ENCODE data around the gene BMPR1A. TPM values are rescaled to one million over a fixed set of nuclear protein-coding genes. Genes with fewer than 3 reads are reported as not detected.

BMPR1A gene
- total RNA-seq, 2 donors from 2014 or later: 9.9 to 12.2 TPM

- H3K4me3 ChIP-seq: no peak overlapping the region
- TF ChIP-seq POLR2A (IDR thresholded peaks at IDR 0.05) (no peak), CTCF (IDR thresholded peaks at IDR 0.05) (no peak)
- no peaks in the 10 kb centered on the region for H3K4me1 ChIP-seq
- H3K27me3 ChIP-seq: no peaks in the 10 kb centered on the region
- intact Hi-C loops (cut with DNase I): no loop called here
- H3K36me3 ChIP-seq (replicated peaks in 1 of 2; ENCODE audit: insufficient read depth in 1 of 2, low read depth in 2 of 2): peaks cover 0 to 3% of the 10 kb centered on the region in 2 donors
- ATAC-seq (no peak), DNase-seq (no peak)
- no peak overlapping the region for H3K27ac ChIP-seq
- 39 to 55% methylated on average over 1 of the region's 1 CpG for WGBS, 2 donors
- no peaks in the 10 kb centered on the region for H3K9me3 ChIP-seq
These were observed 158.3 kb downstream of the BMPR1A start for GRCh38 chr10:86914734-86915133.

- ATAC-seq: no peak
- 78 to 82% methylated on average over 5 of the region's 5 CpGs for WGBS, 2 donors
- no peak for DNase-seq
- H3K36me3 ChIP-seq (replicated peaks in 1 of 2; ENCODE audit: insufficient read depth in 1 of 2, low read depth in 2 of 2): peaks cover 0 to 7% of the 10 kb centered on the region in 2 donors
- TF ChIP-seq CTCF (IDR thresholded peaks at IDR 0.05) (no peak), POLR2A (IDR thresholded peaks at IDR 0.05) (no peak)
- H3K27me3 ChIP-seq: no peaks in the 10 kb centered on the region
- intact Hi-C loops (cut with DNase I): no loop called here
- peaks cover 10% of the 10 kb centered on the region for H3K4me1 ChIP-seq
- no peaks in the 10 kb centered on the region for H3K9me3 ChIP-seq
- H3K4me3 ChIP-seq: no peak overlapping the region
- H3K27ac ChIP-seq: no peak overlapping the region
These were observed 161.6 kb downstream of the BMPR1A start for GRCh38 chr10:86918022-86918471.

GRCh38 chr10:86922553-86922961 is 166.1 kb downstream of the BMPR1A start:
- 57 to 78% methylated on average over 9 of the region's 9 CpGs for WGBS, 2 donors
- intact Hi-C loops (cut with DNase I): no loop called here
- DNase-seq: peak in 3 of 4 donors; percentile 64 to 77 (median 73)
- TF ChIP-seq POLR2A (IDR thresholded peaks at IDR 0.05) (no peak), CTCF (IDR thresholded peaks at IDR 0.05) (no peak)
- H3K9me3 ChIP-seq: no peaks in the 10 kb centered on the region
- peak overlapping the region in 3 of 4 donors; percentile 14 to 54 (median 38) for H3K27ac ChIP-seq
- no peaks in the 10 kb centered on the region for H3K27me3 ChIP-seq
- peaks cover 11% of the 10 kb centered on the region for H3K4me1 ChIP-seq
- H3K36me3 ChIP-seq (replicated peaks in 1 of 2; ENCODE audit: insufficient read depth in 1 of 2, low read depth in 2 of 2): peaks cover 0 to 7% of the 10 kb centered on the region in 2 donors
- peak; percentile 81 for ATAC-seq
- H3K4me3 ChIP-seq: no peak overlapping the region

GRCh38 chr10:86929468-86930380 is 173.3 kb downstream of the BMPR1A start:
- no peaks in the 10 kb centered on the region for H3K9me3 ChIP-seq
- H3K27me3 ChIP-seq: no peaks in the 10 kb centered on the region
- ATAC-seq (no peak), DNase-seq (no peak)
- TF ChIP-seq POLR2A (IDR thresholded peaks at IDR 0.05) (no peak), CTCF (IDR thresholded peaks at IDR 0.05) (no peak)
- H3K27ac ChIP-seq: no peak overlapping the region
- intact Hi-C loops (cut with DNase I): no loop called here
- 85 to 94% methylated on average over 15 of the region's 15 CpGs for WGBS, 2 donors
- peaks cover 0 to 2% of the 10 kb centered on the region in 2 donors for H3K36me3 ChIP-seq (replicated peaks in 1 of 2; ENCODE audit: insufficient read depth in 1 of 2, low read depth in 2 of 2)
- H3K4me3 ChIP-seq: no peak overlapping the region
- no peaks in the 10 kb centered on the region for H3K4me1 ChIP-seq

All from body of pancreas (tissue), 4 donors.